AG04449 (cell line): ENCODE data around the gene FBXO42.
A peak's percentile ranks its signal among the peaks of the same experiment; 100 is the strongest.
"Not testable (repeated sequence)": the region's sequence is repeated elsewhere in the genome, so short reads cannot be mapped to it uniquely, and the experiment has no call there.

ENCODE experiments used
- CTCF ChIA-PET: fragments of 350-600 bp; formaldehyde crosslinking; extraction: SDS; loops from one replicate; lab custom pipeline; 2021; ENCODE audit warnings: antibody characterized with exemption; lab: Yijun Ruan, JAX
- POLR2A ChIA-PET: fragments of 400-600, 350-600 bp; formaldehyde crosslinking; extraction: SDS; loops from one replicate; lab custom pipeline; 2020; ENCODE audit warnings: antibody characterized with exemption, inconsistent platforms; lab: Yijun Ruan, JAX
- DNase-seq: peaks from one replicate; pipeline ENCODE4 v3.0.0-alpha.2; 2010; ENCODE audit warnings: low read depth, low spot score
- H3K4me3 ChIP-seq: 2 replicates; pipeline ENCODE4 v1.5.1; 2011; ENCODE audit warnings: low read depth, mild to moderate bottlenecking, control low read depth, low read length
- TF ChIP-seq, protein P1 (sequence below): IDR thresholded peaks from one replicate; pipeline ENCODE4 v1.5.1; 2011; ENCODE audit warnings: mild to moderate bottlenecking, moderate library complexity, low read length, control low read depth, inconsistent platforms; ENCODE audit not compliant: insufficient read depth; ENCODE audit errors: missing control alignments

FBXO42 gene

DNA sequence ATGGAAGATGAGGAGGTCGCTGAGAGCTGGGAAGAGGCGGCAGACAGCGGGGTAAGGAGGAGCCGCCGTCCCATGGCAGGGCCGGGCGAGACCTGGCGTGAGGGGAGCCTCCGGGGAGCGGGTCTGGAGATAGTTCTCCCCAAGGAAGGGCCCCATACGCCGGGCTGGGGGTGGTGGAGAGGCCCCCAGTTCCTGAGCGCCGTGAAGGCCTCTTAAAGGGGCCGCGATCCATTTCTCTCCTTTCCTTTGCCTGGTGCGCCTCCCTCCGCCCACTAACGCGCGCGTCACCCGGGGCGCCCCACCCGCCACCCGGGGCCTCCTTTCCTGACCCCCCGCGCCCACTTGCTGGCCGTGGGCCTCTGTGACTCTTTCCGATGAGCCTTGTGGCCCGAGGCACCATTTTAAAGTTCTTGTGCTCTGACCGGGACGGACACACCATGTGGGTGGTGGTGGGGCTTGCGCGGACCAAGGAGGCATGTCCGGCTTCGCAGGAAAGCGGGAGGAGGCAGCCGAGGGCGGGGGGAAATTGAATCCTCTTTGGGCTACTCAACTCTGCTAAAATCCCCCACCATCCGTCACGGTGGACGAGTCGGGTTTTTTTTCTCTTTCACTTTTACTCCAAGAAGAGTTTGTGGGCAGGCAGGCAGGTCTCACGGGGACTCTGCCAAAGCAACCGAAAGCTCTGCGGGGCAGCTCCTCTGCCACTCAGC is 15.1 kb upstream of the FBXO42 start:
- CTCF ChIA-PET = interaction anchor here (1.1 kb wide), 1 partner anchor 122 kb away, joined by 3 read pairs; no protein-coding TSS in a partner anchor
- peak; percentile 23 for DNase-seq

DNA sequence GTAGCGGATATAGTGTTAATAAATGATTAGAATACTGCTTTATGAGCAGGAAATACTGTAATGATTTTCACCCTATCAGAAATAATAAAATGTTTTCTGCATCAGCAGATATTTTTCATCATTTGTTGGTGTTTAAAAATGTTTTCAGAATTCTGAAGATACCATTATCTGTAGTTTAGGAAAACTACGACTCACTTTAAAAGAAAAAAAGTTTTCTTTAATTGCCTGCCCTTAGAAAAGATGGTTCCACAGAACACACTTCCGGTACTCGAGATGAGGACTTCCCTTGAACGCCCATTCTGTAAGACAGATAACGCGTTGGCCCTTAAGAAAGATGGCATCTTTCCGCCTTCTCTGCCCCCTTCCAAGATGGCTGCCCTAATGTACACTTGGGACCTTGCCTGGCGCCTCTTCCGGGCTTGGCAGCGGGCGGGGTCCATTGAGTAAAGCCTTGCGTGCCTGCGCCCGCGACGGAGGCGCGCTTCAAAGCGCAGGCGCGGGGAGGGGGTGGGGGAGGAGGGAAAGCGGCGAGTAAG is 14.5 kb upstream of the FBXO42 start, which contains the start of gene SZRD1:
TSS of gene SZRD1 (plus strand) at position 521 of the 536 bp plus-strand sequence. CDS start 16 bp downstream, outside the sequence.
- CTCF ChIA-PET = interaction anchor here (1.1 to 7.4 kb wide), 4 partner anchors 13 to 286 kb away, joined by 3 to 119 read pairs (median 50); partner anchors contain the start of gene FBXO42

More for the DNA sequence above, 15.1 kb upstream of the FBXO42 start:
- TF ChIP-seq, protein P1, sequence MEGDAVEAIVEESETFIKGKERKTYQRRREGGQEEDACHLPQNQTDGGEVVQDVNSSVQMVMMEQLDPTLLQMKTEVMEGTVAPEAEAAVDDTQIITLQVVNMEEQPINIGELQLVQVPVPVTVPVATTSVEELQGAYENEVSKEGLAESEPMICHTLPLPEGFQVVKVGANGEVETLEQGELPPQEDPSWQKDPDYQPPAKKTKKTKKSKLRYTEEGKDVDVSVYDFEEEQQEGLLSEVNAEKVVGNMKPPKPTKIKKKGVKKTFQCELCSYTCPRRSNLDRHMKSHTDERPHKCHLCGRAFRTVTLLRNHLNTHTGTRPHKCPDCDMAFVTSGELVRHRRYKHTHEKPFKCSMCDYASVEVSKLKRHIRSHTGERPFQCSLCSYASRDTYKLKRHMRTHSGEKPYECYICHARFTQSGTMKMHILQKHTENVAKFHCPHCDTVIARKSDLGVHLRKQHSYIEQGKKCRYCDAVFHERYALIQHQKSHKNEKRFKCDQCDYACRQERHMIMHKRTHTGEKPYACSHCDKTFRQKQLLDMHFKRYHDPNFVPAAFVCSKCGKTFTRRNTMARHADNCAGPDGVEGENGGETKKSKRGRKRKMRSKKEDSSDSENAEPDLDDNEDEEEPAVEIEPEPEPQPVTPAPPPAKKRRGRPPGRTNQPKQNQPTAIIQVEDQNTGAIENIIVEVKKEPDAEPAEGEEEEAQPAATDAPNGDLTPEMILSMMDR = no peak
- peak overlapping the region; percentile 87 for H3K4me3 ChIP-seq
- POLR2A ChIA-PET = interaction anchor here (1.0 kb wide), 1 partner anchor 15 kb away, joined by 5 read pairs; the partner anchor contains the start of gene FBXO42

DNA sequence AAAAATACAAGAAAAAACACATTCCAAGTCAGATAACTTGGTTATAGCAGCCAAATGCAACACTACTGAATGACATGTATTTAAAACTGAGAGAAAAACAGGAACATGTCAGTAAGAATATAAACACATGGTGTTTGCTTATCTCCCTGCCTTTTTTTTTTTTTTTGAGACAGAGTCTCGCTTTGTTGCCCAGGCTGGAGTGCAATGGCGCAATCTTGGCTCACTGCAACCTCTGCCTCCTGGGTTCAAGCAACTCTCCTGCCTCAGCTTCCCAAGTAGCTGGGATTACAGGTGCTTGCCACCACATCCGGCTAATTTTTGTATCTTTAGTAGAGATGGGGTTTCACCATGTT is 12.8 kb upstream of the FBXO42 start:
- POLR2A ChIA-PET, H3K4me3 ChIP-seq: not testable (repeated sequence)
- DNase-seq = peak; percentile 21
- CTCF ChIA-PET = interaction anchor here (0.9 to 7.4 kb wide), 11 partner anchors 10 to 356 kb away, joined by 3 to 119 read pairs (median 9); partner anchors contain the start of genes FAM131C, FBXO42 and NECAP2

More for the DNA sequence above, 14.5 kb upstream of the FBXO42 start, which contains the start of gene SZRD1:
- H3K4me3 ChIP-seq = peak within 1 kb of the TSS; percentile 87
- POLR2A ChIA-PET = no interaction called here
- DNase-seq = peak; percentile 98
- TF ChIP-seq, protein P1 = no peak

DNA sequence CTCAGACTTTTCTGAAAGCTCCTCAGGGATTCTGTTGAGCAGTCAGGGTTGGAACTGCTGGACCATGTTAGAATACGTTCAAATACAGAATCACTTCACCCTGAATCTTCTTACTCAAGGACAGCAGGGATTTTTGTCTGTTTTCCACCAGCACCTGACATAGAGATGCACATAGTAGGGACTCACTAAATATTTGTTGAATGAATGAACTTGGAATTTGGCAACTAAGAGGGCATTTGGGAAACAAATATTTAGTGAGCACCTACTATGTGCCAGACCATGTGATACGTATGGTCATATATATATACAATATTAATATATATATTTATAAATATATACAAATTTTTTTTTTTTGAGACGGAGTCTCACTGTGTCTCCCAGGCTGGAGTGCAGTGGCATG is 4.6 kb upstream of the FBXO42 start:
- no peak overlapping the region for H3K4me3 ChIP-seq
- no peak for DNase-seq
- POLR2A ChIA-PET = no interaction called here
- CTCF ChIA-PET = no interaction called here
- TF ChIP-seq, protein P1 = no peak

DNA sequence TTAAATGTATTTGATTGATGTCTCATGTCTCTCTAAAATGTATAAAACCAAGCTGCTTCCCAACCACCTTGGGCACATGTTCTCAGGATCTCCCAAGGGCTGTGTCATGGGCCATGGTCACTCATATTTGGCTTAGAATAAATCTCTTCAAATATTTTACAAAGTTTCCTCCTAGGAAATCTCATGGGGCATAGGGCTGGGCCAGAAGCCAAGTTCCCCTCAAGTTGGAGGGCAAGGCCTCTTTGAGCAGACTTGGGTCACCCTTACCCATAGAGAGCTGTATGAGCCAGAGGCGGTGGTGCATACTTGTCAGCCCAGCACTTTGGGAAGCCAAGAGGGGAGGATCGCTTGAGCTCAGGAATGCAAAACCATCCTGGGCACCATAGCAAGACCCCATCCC is 2.3 kb upstream of the FBXO42 start:
- no peak overlapping the region for H3K4me3 ChIP-seq
- CTCF ChIA-PET = interaction anchor here (0.9 to 5.6 kb wide), 6 partner anchors 9 to 276 kb away, joined by 3 to 119 read pairs (median 4); partner anchors contain the start of gene NECAP2
- no peak for DNase-seq
- POLR2A ChIA-PET = no interaction called here
- TF ChIP-seq, protein P1 = no peak

DNA sequence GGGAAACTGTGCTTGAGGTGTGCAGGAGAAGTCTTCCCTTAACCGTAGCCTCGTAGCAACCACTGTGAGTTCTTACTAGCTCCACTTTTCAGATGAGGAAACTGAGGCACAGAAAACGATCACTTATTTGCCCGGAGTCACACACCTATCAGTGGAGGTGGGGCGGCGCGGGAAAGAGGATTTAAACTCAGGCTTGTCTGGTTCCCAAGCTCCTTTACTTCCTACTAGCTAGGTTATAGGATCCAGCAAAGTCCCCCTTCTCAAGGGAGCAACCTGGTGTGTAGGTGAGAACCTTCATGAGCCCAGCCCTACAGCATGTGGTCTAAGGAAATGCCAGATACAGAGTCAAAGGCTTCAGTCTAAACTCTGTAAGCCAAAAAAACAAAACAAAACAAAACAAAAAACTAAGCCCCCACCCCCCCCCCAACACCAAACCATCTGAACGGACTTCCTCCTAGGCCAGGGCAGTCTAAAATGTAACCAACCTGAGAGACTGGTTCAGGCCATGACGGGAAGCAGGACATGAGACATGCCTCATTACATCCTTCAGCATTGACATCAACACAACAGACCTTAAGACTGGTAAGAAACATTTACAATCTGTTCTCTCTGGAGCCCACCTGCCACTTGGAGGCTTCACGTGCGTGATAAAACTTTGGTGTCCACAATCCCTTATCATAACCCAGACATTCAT is 709 bp upstream of the FBXO42 start:
- CTCF ChIA-PET = interaction anchor here (0.6 to 5.6 kb wide), 20 partner anchors 9 to 280 kb away, joined by 3 to 119 read pairs (median 4); partner anchors contain the start of gene NECAP2
- DNase-seq = no peak
- TF ChIP-seq, protein P1 = no peak
- H3K4me3 ChIP-seq = peak overlapping the region; percentile 57
- POLR2A ChIA-PET = interaction anchor here (0.9 to 1.2 kb wide), 3 partner anchors 9 to 15 kb away, joined by 4 to 6 read pairs (median 5); no protein-coding TSS in a partner anchor
